HEK293 (cell line): ENCODE results near the gene OSBPL10.

Experiments used
- CTCF ChIA-PET: fragments of 350-600 bp; formaldehyde crosslinking; extraction: SDS; loops from one replicate; lab custom pipeline; 2021; ENCODE audit warnings: antibody characterized with exemption; lab: Yijun Ruan, JAX
- POLR2A ChIA-PET: fragments of 300-600 bp; formaldehyde crosslinking; extraction: SDS; loops from one replicate; lab custom pipeline; 2020; ENCODE audit warnings: antibody characterized with exemption, inconsistent platforms; lab: Yijun Ruan, JAX
- H3K27ac ChIP-seq: fragments of 200-500 bp; sonication (Bioruptor generic); 2 replicates; pipeline ENCODE4 v1.5.1; 2014; ENCODE audit warnings: low read depth, low read length, control low read depth, inconsistent platforms; ENCODE audit errors: extremely low read depth
- H3K36me3 ChIP-seq, 2 experiments: fragments of 200-500 bp in 1 of 2; sonication (Bioruptor generic) in 1 of 2; 1 replicate in 1 of 2; 2 replicates in 1 of 2; pipeline ENCODE4 v1.5.1; 2014 to 2017; ENCODE audit warnings: inconsistent platforms in 2 of 2, low read length in 2 of 2; ENCODE audit not compliant: control insufficient read depth in 2 of 2, insufficient read depth in 1 of 2
- H3K4me1 ChIP-seq: fragments of 200-500 bp; sonication (Bioruptor generic); 2 replicates; pipeline ENCODE4 v1.5.1; 2014; ENCODE audit warnings: mild to moderate bottlenecking, low read length, inconsistent platforms; ENCODE audit not compliant: control insufficient read depth, insufficient read depth
- H3K4me3 ChIP-seq: 2 replicates; pipeline ENCODE4 v1.5.1; 2011; ENCODE audit warnings: low read depth, mild to moderate bottlenecking, control low read depth, low read length, moderate library complexity
- H3K9me3 ChIP-seq: fragments of 200-500 bp; sonication (Bioruptor generic); 2 replicates; pipeline ENCODE4 v1.5.1; 2014; ENCODE audit warnings: low read depth, low read length, inconsistent platforms; ENCODE audit not compliant: control insufficient read depth, insufficient read depth
- ATF2 ChIP-seq: fragments of 450-650 bp; formaldehyde crosslinking; IDR thresholded peaks from 2 replicates; pipeline ENCODE4 v1.5.1; 2016; ENCODE audit warnings: missing biosample characterization, missing genetic modification characterization, low read depth
- CTCF ChIP-seq: fragments of 450-650 bp; formaldehyde crosslinking; IDR thresholded peaks from 2 replicates; pipeline ENCODE4 v1.5.1; 2016; ENCODE audit warnings: missing biosample characterization, missing genetic modification characterization
- HOXA7 ChIP-seq: sonication (generic); formaldehyde crosslinking; IDR thresholded peaks from 2 replicates; pipeline ENCODE4 v1.8.1; 2022; ENCODE audit warnings: missing genetic modification reagents, borderline replicate concordance
- KLF1 ChIP-seq: fragments of 450-650 bp; formaldehyde crosslinking; IDR thresholded peaks from 2 replicates; pipeline ENCODE4 v1.5.1; 2016; ENCODE audit warnings: missing biosample characterization, missing genetic modification characterization
- OVOL3 ChIP-seq: fragments of 450-650 bp; formaldehyde crosslinking; IDR thresholded peaks from 2 replicates; pipeline ENCODE4 v1.5.1; 2016; ENCODE audit warnings: missing biosample characterization, missing genetic modification characterization
- SCRT2 ChIP-seq: fragments of 450-650 bp; formaldehyde crosslinking; IDR thresholded peaks from 2 replicates; pipeline ENCODE4 v1.5.1; 2016; ENCODE audit warnings: missing biosample characterization, missing genetic modification characterization
- TRIM28 ChIP-seq: IDR thresholded peaks from 2 replicates; pipeline ENCODE4 v1.6.1; 2011; ENCODE audit warnings: low read length, control low read depth, borderline replicate concordance
- ZBTB10 ChIP-seq: fragments of 450-650 bp; formaldehyde crosslinking; IDR thresholded peaks from 2 replicates; pipeline ENCODE4 v1.5.1; 2016; ENCODE audit warnings: missing biosample characterization, missing genetic modification characterization
- ZBTB17 ChIP-seq: fragments of 450-650 bp; formaldehyde crosslinking; IDR thresholded peaks from 2 replicates; pipeline ENCODE4 v1.5.1; 2016; ENCODE audit warnings: missing biosample characterization, missing genetic modification characterization
- ZFP3 ChIP-seq: fragments of 450-650 bp; formaldehyde crosslinking; IDR thresholded peaks from 2 replicates; pipeline ENCODE4 v1.5.1; 2016; ENCODE audit warnings: low read depth, missing biosample characterization, missing genetic modification characterization
- ZNF138 ChIP-seq: fragments of 450-650 bp; formaldehyde crosslinking; IDR thresholded peaks from 2 replicates; pipeline ENCODE4 v1.5.1; 2016; ENCODE audit warnings: missing biosample characterization, missing genetic modification characterization, borderline replicate concordance
- ZNF169 ChIP-seq: fragments of 450-650 bp; formaldehyde crosslinking; IDR thresholded peaks from 2 replicates; pipeline ENCODE4 v1.5.1; 2016; ENCODE audit warnings: missing biosample characterization, missing genetic modification characterization
- ZNF202 ChIP-seq: fragments of 450-650 bp; formaldehyde crosslinking; IDR thresholded peaks from 2 replicates; pipeline ENCODE4 v1.5.1; 2016; ENCODE audit warnings: missing biosample characterization, missing genetic modification characterization, borderline replicate concordance
- ZNF214 ChIP-seq: fragments of 450-650 bp; formaldehyde crosslinking; IDR thresholded peaks from 2 replicates; pipeline ENCODE4 v1.5.1; 2017; ENCODE audit warnings: missing biosample characterization, mild to moderate bottlenecking, missing genetic modification characterization, borderline replicate concordance
- ZNF335 ChIP-seq: fragments of 450-650 bp; formaldehyde crosslinking; conservative IDR thresholded peaks from 2 replicates; pipeline ENCODE4 v1.5.1; 2016; ENCODE audit warnings: missing biosample characterization, missing genetic modification characterization
- ZNF488 ChIP-seq: fragments of 450-650 bp; formaldehyde crosslinking; IDR thresholded peaks from 2 replicates; pipeline ENCODE4 v1.5.1; 2016; ENCODE audit warnings: missing biosample characterization, missing genetic modification characterization
- ZNF521 ChIP-seq: fragments of 450-650 bp; formaldehyde crosslinking; IDR thresholded peaks from 2 replicates; pipeline ENCODE4 v1.5.1; 2017; ENCODE audit warnings: missing biosample characterization, mild to moderate bottlenecking, missing genetic modification characterization
- ZNF548 ChIP-seq: fragments of 450-650 bp; formaldehyde crosslinking; IDR thresholded peaks from 2 replicates; pipeline ENCODE4 v1.5.1; 2016; ENCODE audit warnings: missing biosample characterization, missing genetic modification characterization
- ZNF692 ChIP-seq: fragments of 450-650 bp; formaldehyde crosslinking; IDR thresholded peaks from 2 replicates; pipeline ENCODE4 v1.5.1; 2016; ENCODE audit warnings: missing biosample characterization, missing genetic modification characterization
- ZNF776 ChIP-seq: fragments of 450-650 bp; formaldehyde crosslinking; IDR thresholded peaks from 2 replicates; pipeline ENCODE4 v1.5.0; 2017; ENCODE audit warnings: missing biosample characterization, missing genetic modification characterization, borderline replicate concordance

OSBPL10 gene

GRCh38 chr3:31909455-31909854 is 71.6 kb downstream of the OSBPL10 start:
- H3K4me3 ChIP-seq = no peak overlapping the region
- CTCF ChIA-PET = interaction anchor here (0.6 kb wide), 1 partner anchor 840 kb away, joined by 5 read pairs; no protein-coding TSS in a partner anchor
- no peaks in the 10 kb centered on the region for H3K4me1 ChIP-seq
- no peak for TF ChIP-seq ZNF488 (tag by site-specific recombination)
- no peak for TF ChIP-seq TRIM28
- TF ChIP-seq CTCF (tag by site-specific recombination) = no peak
- no peak for TF ChIP-seq ZNF214 (tag by site-specific recombination)
- TF ChIP-seq SCRT2 = no peak
- no peak for TF ChIP-seq ZFP3 (tag by site-specific recombination)
- TF ChIP-seq ZBTB17 (tag by site-specific recombination) = no peak
- TF ChIP-seq ZNF692 = no peak
- TF ChIP-seq KLF1 (tag by site-specific recombination) = no peak
- TF ChIP-seq OVOL3 (tag by site-specific recombination) = no peak
- TF ChIP-seq ZNF776 (tag by site-specific recombination) = no peak
- no peak for TF ChIP-seq ATF2 (tag by site-specific recombination)
- no peak for TF ChIP-seq ZNF335 (tag by site-specific recombination)
- TF ChIP-seq HOXA7 (CRISPR knock-in tag) = no peak
- TF ChIP-seq ZBTB10 (tag by site-specific recombination) = no peak
- no peak for TF ChIP-seq ZNF521 (tag by site-specific recombination)
- no peak for TF ChIP-seq ZNF169 (tag by site-specific recombination)
- no peak for TF ChIP-seq ZNF138 (tag by site-specific recombination)
- TF ChIP-seq ZNF548 (tag by site-specific recombination) = no peak
- TF ChIP-seq ZNF202 (tag by site-specific recombination) = no peak
- H3K9me3 ChIP-seq = no peaks in the 10 kb centered on the region
- H3K36me3 ChIP-seq = no peaks in the 10 kb centered on the region
- POLR2A ChIA-PET = no interaction called here
- no peak overlapping the region for H3K27ac ChIP-seq
